ENCODE data around the gene KMT2D.
A peak's percentile ranks its signal among the peaks of the same experiment; 100 is the strongest.

KMT2D gene

GRCh38 chr12:49018261-49019119 is 42.1 kb downstream of the KMT2D start, which contains the start of gene PRKAG1:
PRKAG1 (minus strand) TSS chr12:49018776; CDS start chr12:49018740, 36 bp downstream.
- peak; percentile 98 for DNase-seq (ENCODE audit: low read depth)

DNA sequence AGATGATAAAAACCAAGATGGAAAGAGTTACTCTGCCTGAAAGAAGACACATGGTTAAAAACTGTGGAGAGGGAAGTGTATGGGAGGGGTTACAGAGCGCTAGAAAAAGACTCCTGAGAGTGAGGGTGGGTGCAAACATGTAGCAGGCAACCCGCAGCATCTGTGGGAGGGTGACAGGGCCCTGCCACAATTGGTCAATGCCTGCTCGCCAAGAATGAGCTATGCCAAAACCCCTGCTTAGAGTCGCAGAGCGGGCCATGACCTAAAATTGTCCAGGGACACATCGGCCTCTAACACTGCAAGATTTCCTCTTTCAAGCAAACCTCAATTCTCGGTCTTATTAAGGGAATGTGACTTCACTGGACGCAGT is 42.7 kb downstream of the KMT2D start:
- no peak for DNase-seq (ENCODE audit: low read depth)

- DNase-seq (ENCODE audit: low read depth) = no peak
Observed at GRCh38 chr12:49015196-49015595, 45.4 kb downstream of the KMT2D start.

DNA sequence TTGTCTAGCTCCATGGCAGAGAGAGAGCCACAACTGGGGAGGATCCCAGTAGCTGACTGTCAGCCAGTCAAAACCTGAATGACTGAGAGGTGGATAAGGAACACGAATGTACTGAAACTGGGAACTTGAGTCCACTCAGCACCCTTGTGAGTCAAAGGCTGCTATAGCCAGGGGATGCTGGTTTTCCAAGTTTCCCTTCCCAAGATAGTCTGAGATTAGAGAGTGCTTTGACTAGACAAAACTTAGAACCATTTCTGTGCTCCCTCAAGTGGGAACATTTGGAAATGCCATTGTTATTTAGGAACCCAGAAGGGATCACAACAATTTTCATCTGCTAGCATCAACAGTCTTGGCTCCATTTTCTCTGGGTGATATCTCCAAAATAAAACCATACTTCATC is 46.0 kb downstream of the KMT2D start:
- DNase-seq (ENCODE audit: low read depth) = no peak

DNA sequence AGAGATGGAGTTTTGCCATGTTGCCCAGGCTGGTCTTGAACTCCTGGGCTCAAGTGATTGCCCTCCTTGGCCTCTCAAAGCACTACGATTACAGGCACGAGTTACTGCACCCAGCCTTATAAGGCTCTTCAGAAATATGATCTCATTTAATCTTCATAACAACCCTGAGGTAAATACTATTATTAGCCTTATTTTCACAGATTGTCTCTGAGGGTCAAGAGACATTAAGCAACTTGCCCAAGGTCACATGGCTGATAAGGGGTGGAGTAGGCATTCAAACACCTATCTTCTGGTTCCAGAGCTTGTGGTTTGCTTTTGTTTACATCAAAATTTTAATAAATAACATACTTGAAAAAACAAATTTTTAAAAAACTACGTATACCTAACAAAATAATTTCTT is 47.2 kb downstream of the KMT2D start:
- no peak for DNase-seq (ENCODE audit: low read depth)

DNA sequence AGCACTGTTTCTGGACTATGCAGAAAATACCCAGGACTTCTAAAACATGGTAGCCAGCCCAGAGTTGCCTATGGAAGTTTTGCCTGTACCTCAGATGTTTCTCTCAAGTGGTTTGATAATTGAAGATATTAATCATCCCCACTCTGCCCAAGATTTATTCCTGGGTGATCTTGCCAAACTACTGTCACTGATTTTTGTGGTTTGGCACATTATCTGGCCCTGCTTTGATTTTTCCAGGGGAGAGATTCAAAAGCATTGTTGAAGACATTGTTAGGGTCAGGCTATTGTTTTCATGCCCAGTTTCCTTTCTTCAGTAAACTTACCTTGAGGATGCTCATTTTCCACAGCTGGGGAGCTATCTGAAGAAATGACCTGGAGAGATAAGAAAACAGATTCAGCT is 47.9 kb downstream of the KMT2D start:
- no peak for DNase-seq (ENCODE audit: low read depth)

All from CMK (cell line).